GDM1 (cell line): ENCODE data around the gene NCBP2L.
"Not testable (repeated sequence)": the region's sequence is repeated elsewhere in the genome, so short reads cannot be mapped to it uniquely, and the experiment has no call there.

Experiments
- DNase-seq: peaks from one replicate; lab custom pipeline; 2025; lab: John Stamatoyannopoulos, UW

NCBP2L gene

DNA sequence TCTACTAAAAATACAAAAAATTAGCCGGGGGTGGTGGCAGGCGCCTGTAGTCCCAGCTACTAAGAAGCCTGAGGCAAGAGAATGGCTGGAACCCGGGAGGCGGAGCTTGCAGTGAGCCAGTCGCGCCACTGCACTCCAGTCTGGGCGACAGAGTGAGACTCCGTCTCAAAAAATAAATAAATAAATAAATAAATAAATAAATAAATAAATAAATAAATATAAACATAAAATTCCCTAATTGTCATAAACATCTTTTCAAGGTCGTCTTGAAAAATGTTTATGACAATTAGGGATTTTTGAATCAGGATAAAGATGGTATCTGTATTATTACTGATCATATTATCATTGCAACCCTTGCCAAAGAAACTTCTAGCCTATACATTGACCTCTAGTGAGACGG, 32.5 kb downstream of the NCBP2L start:
- not testable (repeated sequence) for DNase-seq

DNA sequence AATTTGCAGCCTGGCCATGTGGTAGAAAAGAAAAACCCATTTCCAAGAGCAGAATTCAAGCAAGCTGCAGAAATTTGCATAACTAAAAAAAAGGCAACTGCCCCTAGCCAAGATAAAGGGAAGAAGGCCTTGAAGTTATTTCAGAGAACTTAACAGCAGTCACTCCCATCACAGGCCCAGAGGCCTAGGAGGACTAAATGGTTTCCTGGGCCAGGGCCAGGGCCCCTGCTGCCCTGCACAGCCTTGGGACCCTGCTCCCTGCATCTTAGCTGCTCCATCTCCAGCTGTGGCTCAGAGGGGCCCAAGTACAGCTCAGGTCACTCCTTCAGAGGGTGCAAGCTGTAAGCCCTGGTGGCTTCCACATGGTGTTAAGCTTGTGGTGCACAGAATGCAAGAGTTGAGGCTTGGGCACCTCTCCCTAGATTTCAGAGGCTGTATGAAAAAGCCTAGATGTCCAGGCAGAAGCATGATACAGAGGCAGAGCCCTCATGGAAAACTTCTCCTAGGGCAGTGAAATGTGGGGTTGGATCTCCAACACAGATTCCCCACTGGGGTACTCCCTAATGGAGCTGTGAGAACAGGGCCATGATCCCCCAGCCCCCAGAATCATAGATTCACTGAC, 41.5 kb downstream of the NCBP2L start:
- no peak for DNase-seq

DNA sequence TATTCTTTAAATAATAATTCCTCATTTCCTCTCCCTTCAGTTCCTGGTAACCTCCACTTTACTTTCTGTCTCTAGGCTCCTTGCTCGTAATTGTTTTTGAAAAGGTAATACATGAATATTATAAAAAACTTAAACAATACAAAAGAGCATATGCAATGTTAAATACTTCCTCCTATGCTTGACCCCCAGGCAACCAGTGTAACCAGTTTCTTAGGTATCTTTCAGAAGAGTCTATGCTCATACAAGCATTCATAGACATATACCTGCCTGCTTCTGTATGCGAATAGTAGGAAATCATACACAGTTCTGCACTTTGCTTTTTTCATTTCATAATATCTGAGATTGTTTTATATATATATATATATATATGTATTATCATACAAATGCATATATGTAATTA, 45.5 kb downstream of the NCBP2L start:
- DNase-seq = no peak

DNA sequence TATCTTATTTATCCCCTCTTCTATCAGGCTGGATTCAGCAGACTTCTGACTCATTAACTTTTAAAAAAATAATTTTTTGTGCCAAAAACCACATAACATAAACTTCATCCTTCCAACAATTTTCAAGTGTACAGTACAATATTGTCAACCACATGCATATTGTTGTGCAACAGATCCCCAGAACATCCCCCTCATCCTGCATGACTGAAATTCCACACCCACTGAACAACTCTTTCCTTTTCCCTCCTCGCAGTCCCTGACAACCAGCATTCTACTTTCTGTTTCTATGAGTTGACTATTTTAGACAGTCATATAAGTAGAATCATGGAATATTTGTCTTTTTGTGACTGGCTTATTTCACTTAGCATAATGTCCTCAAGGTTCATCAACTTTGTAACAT, 45.9 kb downstream of the NCBP2L start:
- DNase-seq = no peak

DNA sequence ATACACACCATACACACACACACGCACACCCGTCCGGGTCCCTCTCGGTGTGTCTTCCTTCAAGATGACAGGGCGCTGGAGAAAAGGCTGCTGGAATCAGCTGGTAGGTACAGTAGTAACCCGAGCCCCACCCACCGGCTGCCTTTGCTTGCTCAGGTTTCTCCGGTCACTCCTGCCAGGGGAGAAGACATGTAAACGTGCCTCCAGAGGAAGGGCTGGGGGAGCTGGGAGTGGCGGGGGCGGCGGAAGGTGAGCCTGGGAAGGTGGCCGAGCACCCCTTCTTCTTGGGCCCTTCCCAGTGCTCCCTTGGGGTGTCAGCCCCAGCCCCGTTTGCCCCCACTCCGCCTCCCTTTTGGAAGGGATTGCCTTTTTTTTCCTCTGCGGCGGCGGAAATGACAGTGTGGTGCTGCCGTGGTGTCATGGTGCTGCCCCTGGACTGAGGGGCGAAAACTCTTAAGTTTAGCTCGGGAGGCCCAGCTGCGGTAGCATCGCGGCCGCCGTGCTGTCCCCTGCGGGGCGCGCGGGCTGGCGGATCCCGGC, 48.2 kb downstream of the NCBP2L start, which contains the start of gene MID2:
TSS of gene MID2 (plus strand) at position 169 of the 540 bp plus-strand sequence. CDS start 561 bp downstream, outside the sequence.
- no peak for DNase-seq

DNA sequence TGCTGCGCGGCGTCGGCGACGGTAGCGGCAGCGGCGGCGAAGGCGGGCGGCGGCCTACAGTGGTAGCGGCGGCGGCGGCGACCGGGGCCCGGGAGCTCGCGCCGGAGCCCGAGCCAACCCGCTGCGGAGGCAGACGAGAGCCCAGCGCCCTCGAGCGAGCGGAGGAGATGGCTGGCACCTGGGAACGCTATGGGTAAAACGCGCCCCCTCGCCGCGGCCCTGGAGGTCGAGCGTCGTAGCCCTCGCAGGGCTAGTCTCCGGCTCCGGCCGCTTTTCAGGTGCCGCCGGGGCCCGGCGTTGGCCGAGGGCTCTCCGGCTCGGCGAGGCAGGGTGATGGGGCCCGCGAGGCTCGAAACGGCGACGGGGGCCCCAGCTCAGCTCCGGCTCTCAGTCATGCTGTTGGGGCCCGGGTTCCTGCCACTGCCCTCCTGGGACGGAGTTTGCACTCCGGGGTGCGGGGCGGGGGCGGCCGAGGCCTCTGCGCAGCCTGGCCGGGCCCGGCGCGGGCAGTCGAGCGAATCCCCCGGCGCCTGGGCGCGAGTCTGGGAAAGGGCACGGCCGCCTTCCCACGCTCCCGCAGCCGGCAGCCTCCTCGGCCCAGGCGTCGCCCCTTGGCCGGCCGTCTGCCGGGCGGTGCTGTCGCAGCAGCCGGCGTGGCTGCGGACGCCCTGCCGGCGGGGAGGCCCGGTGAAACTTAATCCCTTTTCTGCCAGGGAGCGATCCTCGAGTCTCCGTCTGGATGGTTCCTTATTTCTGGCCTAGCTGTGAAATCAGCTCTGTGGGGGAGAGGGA, 48.9 kb downstream of the NCBP2L start:
- DNase-seq = no peak

DNA sequence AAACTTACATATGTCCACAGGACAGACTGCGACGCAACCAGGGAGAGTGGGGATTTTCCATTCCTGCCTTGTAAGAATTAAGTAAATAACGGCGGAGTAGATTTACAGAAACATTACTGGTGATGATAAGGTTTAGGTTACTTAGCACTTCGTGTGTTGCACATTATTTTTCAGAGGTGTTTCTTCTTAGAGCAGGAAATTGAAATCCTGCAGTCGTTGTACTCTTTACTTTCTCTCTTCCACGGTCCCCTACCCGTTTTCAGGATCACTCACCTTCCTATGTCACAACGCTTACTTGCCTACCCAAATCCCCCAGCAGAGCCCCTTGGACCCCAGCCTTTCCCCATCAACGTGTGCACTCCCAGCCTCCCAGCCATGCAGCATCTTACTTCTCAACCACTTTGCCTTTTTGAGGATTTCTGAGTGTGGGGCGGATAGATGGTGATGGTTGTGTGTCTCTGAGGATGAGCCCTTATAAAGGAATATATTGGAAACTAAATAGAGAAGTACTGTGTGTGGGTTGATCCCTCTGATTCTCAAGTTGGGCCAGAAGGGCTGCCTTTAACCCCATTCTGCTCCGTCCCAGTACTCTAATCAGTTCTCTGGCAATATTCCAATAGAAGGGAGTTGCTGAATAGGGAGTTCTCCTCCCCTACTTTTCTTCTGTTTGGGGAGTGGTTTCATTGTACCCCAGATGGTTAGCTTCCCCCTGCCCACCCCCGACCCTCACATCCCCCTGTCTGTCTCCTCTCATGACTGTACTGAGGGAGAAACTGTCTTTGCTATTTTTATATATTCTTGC, 49.7 kb downstream of the NCBP2L start:
- DNase-seq = no peak

DNA sequence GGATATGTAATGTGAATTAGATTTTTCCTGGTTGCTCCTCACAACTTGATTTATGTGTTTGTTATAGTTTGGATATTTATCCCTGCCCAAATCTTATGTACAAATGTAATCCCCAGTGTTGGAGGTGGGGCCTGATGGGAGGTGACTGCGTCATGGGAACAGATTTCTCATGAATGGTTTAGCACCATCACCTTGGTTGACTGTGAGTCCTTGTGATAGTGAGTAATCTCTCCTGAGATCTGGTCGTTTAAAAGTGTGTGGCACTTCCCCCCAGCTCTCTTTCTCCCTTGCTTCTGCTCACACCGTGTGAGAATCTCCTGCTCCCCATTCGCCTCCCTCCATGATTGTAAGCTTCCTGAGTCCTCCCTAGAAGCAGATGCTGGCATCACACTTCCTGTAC, 50.3 kb downstream of the NCBP2L start:
- DNase-seq = no peak

DNA sequence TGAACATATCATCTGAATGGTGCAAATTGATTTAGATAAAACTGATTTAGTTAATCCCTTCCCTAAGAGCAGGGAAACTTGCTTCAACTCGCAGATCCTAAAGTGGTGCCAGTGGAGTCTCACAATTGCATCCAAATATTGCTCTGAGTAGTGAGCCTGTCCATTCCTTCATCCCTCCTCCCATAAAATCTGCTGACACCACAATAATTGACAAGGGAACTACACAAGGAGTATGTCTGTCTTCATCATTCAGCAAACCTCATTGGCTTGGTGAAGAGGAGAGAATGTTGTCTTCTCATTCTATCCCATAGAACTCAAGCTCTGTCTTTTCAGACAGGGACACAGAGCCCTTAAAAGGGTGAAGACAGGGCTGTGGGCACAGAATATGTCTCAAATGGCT, 52.3 kb downstream of the NCBP2L start:
- DNase-seq = no peak

DNA sequence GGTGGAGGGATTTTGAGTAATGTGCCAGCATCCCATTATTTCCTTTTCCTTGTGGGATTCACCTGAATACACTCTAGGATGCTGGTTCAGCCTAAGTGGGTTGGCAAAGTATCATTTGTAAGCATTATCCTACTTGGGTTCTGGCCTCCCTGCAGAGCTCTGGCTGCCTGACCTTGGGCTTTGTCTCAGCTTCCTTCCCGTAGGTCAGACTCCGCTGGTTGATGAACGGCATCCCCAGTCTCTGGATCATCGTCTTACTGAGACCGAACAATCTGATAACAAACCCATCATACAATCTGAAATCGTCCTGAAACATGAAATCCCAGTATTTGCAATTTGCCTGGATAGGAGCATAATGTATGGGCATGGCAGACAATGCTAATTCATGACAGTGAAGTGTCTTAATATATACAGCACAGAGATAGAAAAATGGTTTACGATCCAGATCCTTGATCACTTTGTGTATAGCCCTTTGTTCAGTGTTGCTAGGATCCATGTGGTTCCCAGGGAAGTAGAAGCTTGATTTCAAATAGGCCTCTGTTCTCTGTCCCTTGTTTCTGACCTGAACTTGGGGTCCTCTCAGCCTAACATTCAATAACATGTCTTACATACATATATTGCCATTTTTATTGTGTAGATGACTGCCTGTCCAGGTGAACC, 53.7 kb downstream of the NCBP2L start:
- DNase-seq = no peak

DNA sequence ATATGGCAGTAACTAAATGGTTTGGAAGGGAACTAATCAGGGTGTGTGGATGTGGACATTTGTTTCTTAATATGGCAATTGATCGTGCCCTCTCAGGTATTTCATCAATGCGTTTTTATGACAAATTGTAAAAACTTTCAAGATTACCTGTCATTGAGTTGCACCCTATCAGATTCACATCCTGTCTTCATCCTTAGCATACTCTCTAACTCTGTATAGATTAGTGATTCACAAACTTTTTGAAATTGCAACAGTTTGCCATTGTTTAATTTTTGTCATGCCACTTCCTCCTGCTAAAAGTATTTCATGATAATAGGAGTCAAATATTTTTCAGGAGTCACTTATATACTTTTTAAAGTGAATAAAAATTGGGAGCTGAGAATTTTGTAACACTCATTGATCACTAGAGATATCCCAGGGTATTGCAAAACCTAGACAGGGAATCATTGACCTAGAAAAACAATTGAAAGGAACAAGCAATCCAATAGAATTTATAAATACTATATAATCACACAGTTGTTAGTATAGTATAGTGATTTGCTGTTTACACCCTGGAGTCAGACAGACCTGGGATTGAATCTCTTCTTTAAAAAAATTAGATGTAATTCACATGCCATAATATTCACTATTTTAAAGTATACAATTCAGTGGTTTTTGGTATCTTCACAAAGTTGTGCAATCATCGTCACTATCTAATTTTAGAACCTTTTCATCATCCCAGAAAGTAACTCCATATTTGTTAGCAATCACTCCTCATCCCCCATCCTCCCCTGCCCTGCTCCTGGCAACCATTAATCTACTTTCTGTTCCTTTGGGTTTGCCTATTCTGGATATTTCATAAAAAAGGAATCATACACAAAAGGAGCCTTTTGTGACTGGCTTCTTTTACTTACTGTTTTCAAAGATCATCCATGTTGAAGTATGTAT, 57.0 kb downstream of the NCBP2L start:
- no peak for DNase-seq

DNA sequence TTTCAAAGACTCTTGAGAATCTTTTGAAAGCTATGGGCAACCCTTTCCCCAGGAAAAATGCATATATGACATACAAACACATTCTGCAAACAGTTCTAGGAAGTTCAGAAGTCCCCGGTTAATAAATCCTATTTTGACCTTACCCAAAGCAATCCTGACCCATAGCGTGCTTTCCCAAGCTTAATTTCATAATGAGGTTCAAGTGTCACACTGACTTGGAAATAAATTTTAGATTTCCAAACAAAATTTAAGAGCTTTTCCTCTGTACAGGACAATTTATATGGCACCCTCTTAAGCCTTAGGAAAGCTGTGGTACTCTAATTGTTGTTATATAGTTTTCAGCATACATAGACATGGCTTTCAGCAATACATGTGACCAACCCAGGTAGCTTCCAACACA, 59.4 kb downstream of the NCBP2L start:
- DNase-seq = no peak

DNA sequence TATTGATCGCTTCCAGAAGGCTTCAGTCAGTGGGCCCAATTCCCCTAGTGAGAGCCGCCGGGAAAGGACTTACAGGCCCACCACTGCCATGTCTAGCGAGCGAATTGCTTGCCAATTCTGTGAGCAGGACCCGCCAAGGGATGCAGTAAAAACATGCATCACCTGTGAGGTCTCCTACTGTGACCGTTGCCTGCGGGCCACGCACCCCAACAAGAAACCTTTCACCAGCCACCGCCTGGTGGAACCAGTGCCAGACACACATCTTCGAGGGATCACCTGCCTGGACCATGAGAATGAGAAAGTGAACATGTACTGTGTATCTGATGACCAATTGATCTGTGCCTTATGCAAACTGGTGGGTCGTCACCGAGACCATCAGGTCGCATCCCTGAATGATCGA, 63.4 kb downstream of the NCBP2L start:
- DNase-seq = no peak

DNA sequence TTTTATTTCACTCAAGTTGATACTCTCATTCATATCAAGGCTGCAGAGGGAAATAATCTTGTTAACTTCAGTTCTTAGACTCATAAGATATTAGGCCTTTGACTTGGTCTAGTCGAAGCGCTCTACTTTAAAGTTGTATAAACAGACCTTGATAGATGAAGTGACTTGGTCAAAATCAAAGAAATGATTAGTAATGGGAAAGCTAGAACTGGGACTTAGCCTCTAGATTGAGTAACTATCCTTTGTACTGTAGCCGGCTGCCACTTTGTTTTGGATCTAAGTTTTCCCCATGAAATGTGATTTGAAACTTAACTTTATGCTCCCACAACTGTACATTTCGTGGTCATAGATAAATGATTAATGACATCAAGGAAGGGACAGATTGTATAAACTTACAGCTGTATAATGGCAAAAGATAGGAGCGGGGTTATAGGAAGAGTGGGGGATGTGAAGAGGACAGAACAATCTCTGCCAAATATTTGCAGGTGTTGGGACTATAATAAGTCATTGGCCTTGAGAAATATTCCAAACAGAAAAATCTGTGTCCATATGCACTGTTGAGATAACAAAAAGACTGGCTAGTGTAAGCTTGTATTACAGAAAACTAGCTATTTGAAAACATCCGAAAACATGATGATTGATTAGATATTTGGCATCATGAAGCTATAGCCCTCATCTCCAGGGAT, 65.3 kb downstream of the NCBP2L start:
- no peak for DNase-seq
